Measurements from ENCODE around the gene NCAM1. TPM values are rescaled to one million over a fixed set of nuclear protein-coding genes. Genes with fewer than 3 reads are reported as not detected.
"Not testable (repeated sequence)": the region's sequence is repeated elsewhere in the genome, so short reads cannot be mapped to it uniquely, and the experiment has no call there.

The NCAM1 gene
- total RNA-seq, 1 experiment from 2014 or later = 3.7 TPM

DNA sequence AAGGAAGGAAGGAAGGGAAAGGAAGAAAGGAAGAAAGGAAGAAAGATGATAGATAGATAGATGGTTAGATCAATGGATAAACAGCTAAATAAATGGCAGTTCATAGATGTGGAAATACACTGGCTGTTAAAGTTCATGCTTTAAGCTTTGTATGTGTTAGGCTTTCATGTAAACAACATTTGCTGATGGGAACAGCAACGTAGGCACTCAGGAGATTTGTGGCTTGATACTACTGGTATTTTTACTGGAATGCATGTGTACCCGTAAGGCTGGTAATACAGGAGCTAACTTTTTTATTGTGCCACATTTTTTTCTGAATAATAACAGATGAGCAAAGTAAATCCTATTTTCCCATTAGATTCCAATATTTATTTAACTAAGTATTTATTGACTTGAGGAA lies 85.6 kb downstream of the NCAM1 start:
- Mint-ChIP-seq H3K4me3 (ENCODE audit: low read depth, unreplicated experiment) (no peak overlapping the region), H3K27ac (ENCODE audit: unreplicated experiment) (no peak overlapping the region), H3K27me3 (ENCODE audit: unreplicated experiment) (peaks cover 30% of the 10 kb centered on the region), H3K9me3 (ENCODE audit: low read depth, unreplicated experiment) (peaks cover 4% of the 10 kb centered on the region), H3K36me3 (ENCODE audit: insufficient read depth, unreplicated experiment) (no peaks in the 10 kb centered on the region), H3K4me1 (ENCODE audit: low read depth, unreplicated experiment) (no peaks in the 10 kb centered on the region)
- intact Hi-C loops (cut with micrococcal nuclease; ENCODE audit: unreplicated experiment) = no loop called here
- TF ChIP-seq, protein P1, sequence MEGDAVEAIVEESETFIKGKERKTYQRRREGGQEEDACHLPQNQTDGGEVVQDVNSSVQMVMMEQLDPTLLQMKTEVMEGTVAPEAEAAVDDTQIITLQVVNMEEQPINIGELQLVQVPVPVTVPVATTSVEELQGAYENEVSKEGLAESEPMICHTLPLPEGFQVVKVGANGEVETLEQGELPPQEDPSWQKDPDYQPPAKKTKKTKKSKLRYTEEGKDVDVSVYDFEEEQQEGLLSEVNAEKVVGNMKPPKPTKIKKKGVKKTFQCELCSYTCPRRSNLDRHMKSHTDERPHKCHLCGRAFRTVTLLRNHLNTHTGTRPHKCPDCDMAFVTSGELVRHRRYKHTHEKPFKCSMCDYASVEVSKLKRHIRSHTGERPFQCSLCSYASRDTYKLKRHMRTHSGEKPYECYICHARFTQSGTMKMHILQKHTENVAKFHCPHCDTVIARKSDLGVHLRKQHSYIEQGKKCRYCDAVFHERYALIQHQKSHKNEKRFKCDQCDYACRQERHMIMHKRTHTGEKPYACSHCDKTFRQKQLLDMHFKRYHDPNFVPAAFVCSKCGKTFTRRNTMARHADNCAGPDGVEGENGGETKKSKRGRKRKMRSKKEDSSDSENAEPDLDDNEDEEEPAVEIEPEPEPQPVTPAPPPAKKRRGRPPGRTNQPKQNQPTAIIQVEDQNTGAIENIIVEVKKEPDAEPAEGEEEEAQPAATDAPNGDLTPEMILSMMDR (IDR thresholded peaks at IDR 0.05; ENCODE audit: unreplicated experiment) = no peak
- no peak for DNase-seq
- CTCF ChIA-PET = no interaction called here
- BruUV-seq (replicated peaks) = no TSS peak

DNA sequence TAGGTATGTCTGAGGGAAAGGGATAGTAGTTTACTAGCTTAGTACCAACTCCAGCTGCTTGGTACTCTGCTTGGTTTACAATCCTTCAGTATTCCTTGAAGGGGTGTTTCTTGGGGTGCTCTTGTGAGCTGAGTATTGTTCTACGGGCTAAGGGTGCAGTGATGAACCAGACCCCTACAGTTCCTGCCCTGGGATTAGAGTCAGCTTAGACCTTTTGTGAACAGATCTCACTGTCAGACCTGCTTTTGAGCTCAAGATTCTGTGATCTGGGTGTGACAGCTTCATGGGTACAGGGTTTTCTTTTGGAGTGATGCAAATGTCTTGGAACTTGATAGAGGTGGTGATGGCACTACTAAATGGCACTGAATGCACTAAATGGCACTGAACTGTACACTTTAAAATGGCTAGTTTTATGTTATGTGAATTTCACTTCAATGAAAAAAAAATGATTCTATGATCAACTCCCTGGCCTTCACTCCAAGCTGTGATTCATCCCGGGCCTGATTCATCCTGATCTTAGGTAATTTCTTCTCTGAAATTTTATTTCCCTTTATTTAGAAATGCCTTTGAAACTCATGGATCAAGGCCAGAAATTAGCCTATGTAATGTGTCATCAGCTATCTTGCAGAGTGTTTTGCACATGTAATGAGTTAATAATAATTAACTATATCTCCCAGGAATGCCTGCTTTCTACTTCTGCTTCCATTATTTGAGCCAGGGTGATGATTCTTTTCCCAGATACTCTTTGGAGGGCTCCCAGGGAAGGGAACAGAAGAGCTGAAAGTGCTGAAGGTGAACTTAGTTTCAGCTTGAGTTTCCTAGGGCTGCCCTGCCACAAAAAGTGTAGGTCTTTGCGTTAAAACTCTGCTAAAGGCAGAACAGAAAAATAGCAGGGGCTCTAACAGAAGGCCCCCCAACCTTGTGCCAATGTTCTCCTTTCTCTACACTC lies 87.9 kb downstream of the NCAM1 start:
- H3K9me3 Mint-ChIP-seq (ENCODE audit: low read depth, unreplicated experiment) = peaks cover 4% of the 10 kb centered on the region
- TF ChIP-seq, protein P1 (IDR thresholded peaks at IDR 0.05; ENCODE audit: unreplicated experiment) = no peak
- H3K4me3 Mint-ChIP-seq (ENCODE audit: low read depth, unreplicated experiment) = no peak overlapping the region
- no peak for DNase-seq
- intact Hi-C loops (cut with micrococcal nuclease; ENCODE audit: unreplicated experiment) = no loop called here
- no peak overlapping the region for H3K27ac Mint-ChIP-seq (ENCODE audit: unreplicated experiment)
- no peaks in the 10 kb centered on the region for H3K36me3 Mint-ChIP-seq (ENCODE audit: insufficient read depth, unreplicated experiment)
- H3K27me3 Mint-ChIP-seq (ENCODE audit: unreplicated experiment) = peaks cover 14% of the 10 kb centered on the region
- BruUV-seq (replicated peaks) = no TSS peak
- CTCF ChIA-PET = interaction anchor here (1.1 to 1.2 kb wide), 2 partner anchors 22 to 241 kb away, joined by 3 read pairs; no protein-coding TSS in a partner anchor
- no peaks in the 10 kb centered on the region for H3K4me1 Mint-ChIP-seq (ENCODE audit: low read depth, unreplicated experiment)

DNA sequence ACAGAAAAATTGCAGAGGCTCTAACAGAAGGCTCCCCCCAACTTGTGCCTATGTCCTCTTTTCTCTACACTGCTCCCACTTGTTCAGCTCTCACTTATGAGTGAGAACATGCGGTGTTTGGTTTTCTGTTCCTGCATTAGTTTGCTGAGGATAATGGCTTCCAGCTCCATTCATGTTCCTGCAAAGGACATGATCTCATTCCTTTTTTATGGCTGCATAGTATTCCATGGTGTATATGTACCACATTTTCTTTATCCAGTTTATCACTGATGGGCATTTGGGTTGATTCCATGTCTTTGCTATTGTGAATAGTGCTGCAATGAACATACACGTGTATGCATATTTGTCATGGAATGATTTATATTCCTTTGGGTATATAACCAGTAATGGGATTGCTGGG lies 91.8 kb downstream of the NCAM1 start:
- BruUV-seq (replicated peaks); H3K4me1 Mint-ChIP-seq (ENCODE audit: low read depth, unreplicated experiment); H3K9me3 Mint-ChIP-seq (ENCODE audit: low read depth, unreplicated experiment); CTCF ChIA-PET; H3K27ac Mint-ChIP-seq (ENCODE audit: unreplicated experiment); H3K4me3 Mint-ChIP-seq (ENCODE audit: low read depth, unreplicated experiment); H3K36me3 Mint-ChIP-seq (ENCODE audit: insufficient read depth, unreplicated experiment); intact Hi-C loops (cut with micrococcal nuclease; ENCODE audit: unreplicated experiment); DNase-seq: not testable (repeated sequence)
- peaks cover 17% of the 10 kb centered on the region for H3K27me3 Mint-ChIP-seq (ENCODE audit: unreplicated experiment)

DNA sequence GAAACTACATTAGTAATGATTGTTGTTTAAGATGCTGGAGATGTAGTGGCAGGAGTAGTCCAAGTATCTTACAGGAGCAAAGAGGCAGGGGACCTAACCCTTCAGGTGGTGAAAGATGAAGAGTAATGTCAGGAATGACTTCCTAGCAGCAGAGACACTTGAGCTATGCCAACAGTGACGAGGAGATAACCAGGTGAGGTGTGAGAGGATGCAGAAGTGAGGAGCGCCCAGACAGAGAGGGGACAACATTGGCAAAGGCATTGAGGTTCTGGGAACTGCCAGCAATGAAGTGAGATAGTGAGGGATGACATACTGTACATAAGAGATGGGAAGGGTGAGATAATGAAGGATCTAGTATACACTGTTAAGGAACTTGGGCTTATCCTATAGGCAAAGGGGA lies 95.8 kb downstream of the NCAM1 start:
- Mint-ChIP-seq H3K36me3 (ENCODE audit: insufficient read depth, unreplicated experiment) (no peaks in the 10 kb centered on the region), H3K4me3 (ENCODE audit: low read depth, unreplicated experiment) (no peak overlapping the region), H3K9me3 (ENCODE audit: low read depth, unreplicated experiment) (no peaks in the 10 kb centered on the region), H3K27ac (ENCODE audit: unreplicated experiment) (no peak overlapping the region), H3K4me1 (ENCODE audit: low read depth, unreplicated experiment) (no peaks in the 10 kb centered on the region), H3K27me3 (ENCODE audit: unreplicated experiment) (peaks cover 20% of the 10 kb centered on the region)
- no peak for DNase-seq
- intact Hi-C loops (cut with micrococcal nuclease; ENCODE audit: unreplicated experiment) = no loop called here
- BruUV-seq (replicated peaks) = no TSS peak
- TF ChIP-seq, protein P1 (IDR thresholded peaks at IDR 0.05; ENCODE audit: unreplicated experiment) = no peak
- CTCF ChIA-PET = no interaction called here

DNA sequence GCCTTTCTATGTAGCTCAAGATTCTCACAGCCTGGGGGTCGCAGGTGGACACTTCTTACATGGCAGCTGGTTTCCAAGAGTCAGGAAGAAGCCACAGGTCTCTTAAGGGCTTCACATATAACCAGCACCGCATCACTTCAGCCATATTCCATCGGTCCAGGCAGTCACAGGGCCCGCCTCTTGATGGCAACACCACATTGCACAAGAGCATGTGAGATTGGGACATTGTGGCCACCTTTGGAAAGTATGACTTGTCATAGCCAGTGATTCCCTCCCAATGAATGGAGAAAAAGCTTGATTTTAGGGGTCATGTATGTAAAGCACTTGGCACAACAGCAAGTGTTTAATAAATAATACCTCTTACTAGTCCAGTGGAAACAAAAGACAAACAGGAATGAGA lies 98.3 kb downstream of the NCAM1 start:
- TF ChIP-seq, protein P1 (IDR thresholded peaks at IDR 0.05; ENCODE audit: unreplicated experiment) = no peak
- DNase-seq = no peak
- no peak overlapping the region for H3K27ac Mint-ChIP-seq (ENCODE audit: unreplicated experiment)
- BruUV-seq (replicated peaks) = no TSS peak
- intact Hi-C loops (cut with micrococcal nuclease; ENCODE audit: unreplicated experiment) = no loop called here
- H3K27me3 Mint-ChIP-seq (ENCODE audit: unreplicated experiment) = peaks cover 31% of the 10 kb centered on the region
- no peaks in the 10 kb centered on the region for H3K36me3 Mint-ChIP-seq (ENCODE audit: insufficient read depth, unreplicated experiment)
- H3K4me3 Mint-ChIP-seq (ENCODE audit: low read depth, unreplicated experiment) = no peak overlapping the region
- H3K9me3 Mint-ChIP-seq (ENCODE audit: low read depth, unreplicated experiment) = peaks cover 3% of the 10 kb centered on the region
- CTCF ChIA-PET = no interaction called here
- no peaks in the 10 kb centered on the region for H3K4me1 Mint-ChIP-seq (ENCODE audit: low read depth, unreplicated experiment)

Data from Calu3 (cell line).